ENCODE measurements around the gene BAMBI. TPM values are rescaled to one million over a fixed set of nuclear protein-coding genes. Genes with fewer than 3 reads are reported as not detected.

Gene BAMBI, protein sequence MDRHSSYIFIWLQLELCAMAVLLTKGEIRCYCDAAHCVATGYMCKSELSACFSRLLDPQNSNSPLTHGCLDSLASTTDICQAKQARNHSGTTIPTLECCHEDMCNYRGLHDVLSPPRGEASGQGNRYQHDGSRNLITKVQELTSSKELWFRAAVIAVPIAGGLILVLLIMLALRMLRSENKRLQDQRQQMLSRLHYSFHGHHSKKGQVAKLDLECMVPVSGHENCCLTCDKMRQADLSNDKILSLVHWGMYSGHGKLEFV
- 1.8 and 2.5 TPM in 2 replicates for total RNA-seq

DNA sequence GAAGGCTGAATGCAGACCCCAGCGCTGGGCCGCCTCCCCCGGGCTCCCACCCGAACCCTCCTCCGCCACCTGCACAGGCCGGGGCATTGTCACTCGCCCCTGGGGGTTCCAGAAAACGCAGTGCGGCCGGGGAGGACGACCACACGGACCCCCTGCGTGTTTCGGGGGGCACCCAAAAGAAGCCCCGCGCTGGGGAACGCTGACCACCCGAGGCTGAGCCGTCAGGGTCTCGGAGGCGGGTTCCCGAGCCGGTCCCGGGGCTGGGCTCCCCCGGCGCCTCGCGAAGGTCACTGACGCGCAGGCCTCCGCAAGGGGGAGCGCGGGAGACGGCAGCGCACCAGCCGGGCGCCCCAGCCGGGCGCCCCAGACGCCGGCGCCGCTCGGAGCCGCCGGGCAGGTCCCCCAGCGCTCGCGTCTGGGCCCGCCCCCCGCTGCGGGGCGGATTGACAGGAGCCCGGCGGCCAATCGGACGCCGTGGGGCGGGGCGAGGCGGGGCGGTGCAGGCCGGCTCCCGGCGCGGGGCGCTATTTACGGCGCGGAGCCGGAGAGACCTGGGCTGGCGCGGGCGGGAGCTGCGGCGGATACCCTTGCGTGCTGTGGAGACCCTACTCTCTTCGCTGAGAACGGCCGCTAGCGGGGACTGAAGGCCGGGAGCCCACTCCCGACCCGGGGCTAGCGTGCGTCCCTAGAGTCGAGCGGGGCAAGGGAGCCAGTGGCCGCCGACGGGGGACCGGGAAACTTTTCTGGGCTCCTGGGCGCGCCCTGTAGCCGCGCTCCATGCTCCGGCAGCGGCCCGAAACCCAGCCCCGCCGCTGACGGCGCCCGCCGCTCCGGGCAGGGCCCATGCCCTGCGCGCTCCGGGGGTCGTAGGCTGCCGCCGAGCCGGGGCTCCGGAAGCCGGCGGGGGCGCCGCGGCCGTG is at the start of gene BAMBI:
BAMBI (plus strand) TSS at position 554 of the 920 bp plus-strand sequence. CDS start 377 bp downstream, outside the sequence.

Other genes starting within 250 kb of the BAMBI start
- gene WAC, start 144.4 kb upstream of the BAMBI start, total RNA-seq, result 36.1 and 40.0 TPM in 2 replicates

All from bronchus fibroblast of lung (primary cell).